Measurements from ENCODE around the gene MLXIPL.
"Not testable (repeated sequence)": the region's sequence is repeated elsewhere in the genome, so short reads cannot be mapped to it uniquely, and the experiment has no call there.

MLXIPL gene

DNA sequence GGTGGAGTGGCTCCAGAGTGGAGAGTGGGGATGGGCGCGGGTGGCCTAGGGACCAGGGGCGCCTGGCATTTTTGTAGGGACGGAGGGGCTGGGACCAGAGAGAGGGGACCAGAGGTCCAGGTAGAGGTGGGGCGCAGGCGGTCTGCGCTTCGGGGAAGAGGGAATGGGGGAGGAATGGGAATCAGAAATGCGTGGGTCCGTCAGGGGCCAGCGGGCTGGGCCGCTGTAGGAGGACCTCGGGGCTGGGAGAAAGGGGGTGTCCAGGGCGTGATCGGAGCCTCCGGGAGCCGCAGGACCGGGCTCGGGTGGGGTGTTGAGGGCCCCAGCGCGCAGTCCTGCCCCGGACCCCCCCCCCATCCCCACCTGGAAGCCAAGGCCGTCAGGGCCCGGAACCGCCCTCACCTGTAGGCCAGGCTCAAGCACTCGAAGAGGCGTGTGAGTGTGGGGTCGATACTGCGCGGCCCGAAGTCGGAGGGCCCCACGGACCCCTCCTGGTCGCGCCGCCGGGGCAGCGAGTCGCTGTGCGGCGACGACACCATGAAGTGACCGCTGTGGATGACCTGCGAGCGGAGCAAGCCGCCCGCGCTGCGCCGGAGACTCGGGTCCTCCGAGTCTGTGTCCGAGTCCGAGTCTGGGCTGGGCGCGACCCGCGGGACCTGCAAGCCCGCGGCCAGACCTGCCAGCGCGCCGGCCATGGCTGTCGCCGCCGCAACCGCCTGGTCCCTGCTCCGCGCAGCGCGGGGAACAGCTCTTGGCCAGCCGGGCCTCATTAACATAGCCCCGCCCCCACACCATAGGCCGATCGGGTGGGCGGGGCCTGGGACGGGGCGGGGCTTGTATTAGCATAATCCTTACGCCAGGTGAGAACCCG, at the start of gene MLXIPL:
Gene MLXIPL, minus strand, starts transcription at position 725 of the 871 bp plus-strand sequence. Its CDS starts 30 bp downstream, at position 695.
- DNase-seq (ENCODE audit: low read depth in 2 of 2, low spot score in 1 of 2), result peak in 1 of 2 donors; percentile 15

DNA sequence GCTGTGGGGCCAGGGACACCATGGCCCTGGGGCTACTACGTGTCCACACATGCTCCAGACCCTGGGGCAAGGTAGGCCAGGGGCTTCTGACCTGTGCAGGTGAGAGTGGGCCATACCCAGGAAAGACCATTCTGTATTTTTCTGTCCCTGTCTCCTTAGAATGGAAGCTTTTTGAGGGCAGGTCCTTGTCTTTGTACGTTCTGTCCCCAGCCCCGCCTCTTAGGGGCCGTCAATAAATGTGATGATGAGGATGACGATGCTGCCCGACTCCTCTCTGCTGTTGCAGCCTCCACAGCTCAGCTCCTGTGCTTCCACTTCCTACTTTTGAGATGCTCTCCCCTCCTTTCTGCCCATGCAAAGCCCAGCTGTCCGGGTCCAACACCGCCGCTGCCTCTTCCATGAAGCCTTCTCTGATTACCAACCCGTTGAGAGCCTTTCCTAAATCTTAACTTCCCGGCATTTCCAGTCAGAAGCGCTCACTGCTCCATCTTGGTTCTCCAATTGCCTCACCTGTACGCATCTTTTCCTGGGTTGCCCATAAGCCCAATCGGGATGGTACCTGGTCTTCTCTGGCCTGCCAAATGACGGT, 47.6 kb upstream of the MLXIPL start:
- no peak for DNase-seq (ENCODE audit: low read depth in 2 of 2, low spot score in 1 of 2)

DNA sequence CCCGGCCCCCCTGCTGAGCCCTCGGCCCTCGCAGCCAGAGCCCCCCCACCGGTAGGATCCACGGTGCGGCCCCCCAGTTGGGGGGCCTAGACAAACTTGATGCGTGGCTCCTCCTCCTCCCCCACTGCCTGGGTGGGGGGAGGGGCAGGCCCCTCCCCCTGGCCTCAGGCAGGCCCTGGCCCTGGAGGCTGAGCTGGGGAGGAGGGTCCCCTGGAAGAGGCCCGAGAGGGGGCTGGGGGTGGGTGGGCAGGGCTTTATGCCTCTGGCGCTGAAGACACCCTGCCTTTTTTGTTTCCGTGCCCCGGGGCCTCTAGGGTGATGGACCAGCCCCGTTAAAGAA, 47.0 kb upstream of the MLXIPL start:
- DNase-seq (ENCODE audit: low read depth in 2 of 2, low spot score in 1 of 2), result no peak

DNA sequence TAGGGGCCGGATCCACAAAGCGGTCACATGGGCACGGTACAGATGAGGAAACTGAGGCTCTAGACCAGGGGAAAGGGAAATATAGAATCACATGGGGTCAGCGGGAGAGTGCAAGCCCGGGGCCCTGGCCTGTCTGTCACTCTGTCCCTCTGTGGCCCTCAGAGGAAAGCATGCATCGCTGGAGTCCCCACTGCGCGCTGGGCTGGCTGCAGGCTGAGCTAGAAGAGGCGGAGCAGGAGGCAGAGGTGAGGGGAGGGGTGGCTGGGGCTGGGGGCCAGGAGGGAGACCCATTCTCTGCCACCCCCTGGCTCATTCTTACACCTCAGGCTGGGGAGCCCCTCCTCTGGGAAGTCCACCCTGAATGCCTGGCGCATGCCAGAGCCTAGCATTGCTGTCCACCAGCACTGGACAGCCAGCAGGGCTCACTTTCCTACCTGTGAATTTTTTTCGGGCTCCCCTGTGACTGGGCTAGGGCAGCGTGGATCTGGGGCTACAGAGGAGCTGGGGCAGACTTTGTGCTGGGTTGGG, 45.6 kb upstream of the MLXIPL start:
- DNase-seq (ENCODE audit: low read depth in 2 of 2, low spot score in 1 of 2), result no peak

DNA sequence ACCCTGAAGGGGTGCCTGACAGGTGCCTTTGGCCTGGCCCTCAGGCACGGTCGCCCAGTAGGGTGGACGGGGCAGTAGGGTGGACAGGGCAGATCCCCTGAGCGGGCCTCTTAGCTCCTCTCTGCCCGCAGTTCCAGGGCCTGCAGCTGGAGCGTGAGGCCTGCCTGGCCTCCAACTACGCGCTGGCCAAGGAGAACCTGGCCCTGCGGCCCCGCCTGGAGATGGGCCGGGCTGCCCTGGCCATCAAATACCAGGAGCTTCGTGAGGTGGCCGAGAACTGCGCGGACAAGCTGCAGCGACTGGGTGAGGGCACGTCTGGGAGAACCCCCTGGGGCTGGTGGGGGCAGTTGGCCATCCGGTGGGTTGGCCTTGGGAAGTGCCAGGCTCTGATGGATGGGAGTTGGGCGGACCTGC, 45.0 kb upstream of the MLXIPL start:
- no peak for DNase-seq (ENCODE audit: low read depth in 2 of 2, low spot score in 1 of 2)

- DNase-seq (ENCODE audit: low read depth in 2 of 2, low spot score in 1 of 2), result no peak
These were observed 44.5 kb upstream of the MLXIPL start for GRCh38 chr7:73668886-73669230.

- DNase-seq (ENCODE audit: low read depth in 2 of 2, low spot score in 1 of 2), result no peak
These were observed 44.0 kb upstream of the MLXIPL start for GRCh38 chr7:73668103-73668885.

DNA sequence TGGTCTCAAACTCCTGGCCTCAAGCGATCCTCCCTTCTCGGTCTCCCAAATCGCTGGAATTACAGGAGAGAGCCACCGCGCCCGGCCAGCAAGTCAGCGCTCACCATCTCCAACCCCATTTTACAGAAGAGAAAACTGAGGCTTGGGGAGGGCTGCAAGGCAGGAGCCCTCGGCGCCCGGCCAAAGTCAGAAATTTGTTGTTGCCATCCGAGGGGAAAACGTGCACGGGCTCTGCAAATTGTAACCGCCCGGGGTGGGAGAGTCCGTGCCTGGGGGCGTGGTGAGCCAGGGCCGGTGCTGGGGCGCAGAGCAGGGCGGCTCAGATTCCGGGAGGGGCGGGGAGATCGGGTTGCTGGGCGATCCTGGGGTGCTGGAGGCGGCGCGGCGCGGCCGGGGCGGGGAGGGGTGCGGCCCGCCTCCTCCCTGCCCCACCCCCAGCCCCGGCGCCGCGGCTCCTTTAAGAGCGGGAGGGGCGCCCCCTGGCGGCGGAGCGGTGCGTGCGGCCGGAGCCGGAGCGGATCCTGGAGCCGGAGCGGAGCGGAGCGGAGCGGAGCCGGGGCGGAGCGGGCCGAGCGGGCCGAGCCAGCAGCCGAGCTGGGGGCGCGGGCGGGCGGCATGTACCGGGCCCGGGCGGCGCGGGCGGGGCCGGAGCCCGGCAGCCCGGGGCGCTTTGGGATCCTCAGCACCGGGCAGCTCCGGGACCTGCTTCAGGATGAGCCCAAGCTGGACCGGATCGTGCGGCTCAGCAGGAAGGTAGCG, 43.2 kb upstream of the MLXIPL start, which contains the start of gene VPS37D:
Gene VPS37D, plus strand, starts transcription at position 488 of the 759 bp plus-strand sequence. Its CDS starts 128 bp downstream, at position 616.
- DNase-seq (ENCODE audit: low read depth in 2 of 2, low spot score in 1 of 2), result peak; percentile 83 to 84

- no peak for DNase-seq (ENCODE audit: low read depth in 2 of 2, low spot score in 1 of 2)
These were observed 38.7 kb upstream of the MLXIPL start for GRCh38 chr7:73663033-73663432.

GRCh38 chr7:73660594-73660993, 36.3 kb upstream of the MLXIPL start:
- not testable (repeated sequence) for DNase-seq (ENCODE audit: low read depth in 2 of 2, low spot score in 1 of 2)

DNA sequence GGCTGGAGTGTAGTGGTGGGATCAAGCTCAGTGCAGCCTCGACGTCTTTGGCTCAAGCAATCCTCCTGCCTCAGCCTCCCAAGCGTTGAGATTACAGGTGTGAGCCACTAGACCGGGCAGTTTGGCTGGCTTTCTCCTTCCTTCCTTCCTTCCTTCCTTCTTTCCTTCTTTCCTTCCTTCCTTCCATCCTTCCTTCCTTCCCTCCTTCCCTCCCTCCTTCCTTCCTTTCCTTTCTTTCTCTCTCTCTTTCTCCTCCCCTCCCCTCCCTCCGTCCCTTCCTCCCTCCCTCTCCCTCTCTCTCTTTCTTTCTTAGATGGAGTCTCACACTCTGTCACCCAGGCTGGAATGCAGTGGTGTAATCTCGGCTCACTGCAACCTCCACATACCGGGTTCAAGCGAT, 35.7 kb upstream of the MLXIPL start:
- DNase-seq (ENCODE audit: low read depth in 2 of 2, low spot score in 1 of 2), result no peak

- not testable (repeated sequence) for DNase-seq (ENCODE audit: low read depth in 2 of 2, low spot score in 1 of 2)
These were observed 31.0 kb upstream of the MLXIPL start for GRCh38 chr7:73655309-73655708.

DNA sequence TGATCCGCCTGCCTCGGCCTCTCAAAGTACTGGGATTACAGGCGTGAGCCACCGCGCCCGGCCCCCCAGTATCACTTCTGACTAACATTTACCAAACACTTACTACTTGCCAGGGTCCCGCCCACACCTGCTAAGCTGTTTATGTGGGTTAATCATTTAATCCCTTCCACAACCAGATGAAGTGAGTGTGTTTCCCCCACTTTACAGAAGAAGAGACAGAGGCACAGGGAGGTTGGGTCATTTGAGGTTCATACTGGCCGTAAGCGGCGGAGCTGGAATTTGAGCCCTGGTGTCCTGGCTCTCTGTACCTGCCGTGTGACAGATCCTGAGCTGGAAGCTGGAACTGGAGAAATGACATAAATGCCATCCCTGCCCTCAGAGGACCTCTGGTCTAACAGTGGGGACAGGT, 28.2 kb upstream of the MLXIPL start:
- DNase-seq (ENCODE audit: low read depth in 2 of 2, low spot score in 1 of 2), result no peak

- no peak for DNase-seq (ENCODE audit: low read depth in 2 of 2, low spot score in 1 of 2)
These were observed 26.2 kb upstream of the MLXIPL start for GRCh38 chr7:73650524-73650923.

DNA sequence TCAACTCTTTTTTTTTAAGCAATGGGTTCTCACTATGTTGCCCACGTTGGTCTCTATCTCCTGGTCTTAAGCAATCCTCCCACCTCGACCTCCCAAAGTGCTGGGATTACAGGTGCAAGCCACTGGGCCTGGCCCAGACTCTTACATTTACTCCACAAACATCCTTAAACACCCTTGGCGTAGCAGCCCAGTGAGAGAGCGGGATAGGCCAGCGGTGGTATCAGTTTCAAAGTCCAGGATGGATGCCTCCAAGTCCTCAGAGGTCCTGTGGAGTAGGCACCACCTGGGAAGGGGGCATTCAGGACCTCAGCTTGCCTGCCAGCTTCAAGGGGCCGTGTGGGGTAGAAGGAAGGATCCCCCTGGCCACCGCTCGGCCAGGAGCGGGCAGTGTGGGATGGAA, 25.3 kb upstream of the MLXIPL start:
- no peak for DNase-seq (ENCODE audit: low read depth in 2 of 2, low spot score in 1 of 2)

GRCh38 chr7:73648593-73649332, 24.4 kb upstream of the MLXIPL start:
- DNase-seq (ENCODE audit: low read depth in 2 of 2, low spot score in 1 of 2), result no peak

DNA sequence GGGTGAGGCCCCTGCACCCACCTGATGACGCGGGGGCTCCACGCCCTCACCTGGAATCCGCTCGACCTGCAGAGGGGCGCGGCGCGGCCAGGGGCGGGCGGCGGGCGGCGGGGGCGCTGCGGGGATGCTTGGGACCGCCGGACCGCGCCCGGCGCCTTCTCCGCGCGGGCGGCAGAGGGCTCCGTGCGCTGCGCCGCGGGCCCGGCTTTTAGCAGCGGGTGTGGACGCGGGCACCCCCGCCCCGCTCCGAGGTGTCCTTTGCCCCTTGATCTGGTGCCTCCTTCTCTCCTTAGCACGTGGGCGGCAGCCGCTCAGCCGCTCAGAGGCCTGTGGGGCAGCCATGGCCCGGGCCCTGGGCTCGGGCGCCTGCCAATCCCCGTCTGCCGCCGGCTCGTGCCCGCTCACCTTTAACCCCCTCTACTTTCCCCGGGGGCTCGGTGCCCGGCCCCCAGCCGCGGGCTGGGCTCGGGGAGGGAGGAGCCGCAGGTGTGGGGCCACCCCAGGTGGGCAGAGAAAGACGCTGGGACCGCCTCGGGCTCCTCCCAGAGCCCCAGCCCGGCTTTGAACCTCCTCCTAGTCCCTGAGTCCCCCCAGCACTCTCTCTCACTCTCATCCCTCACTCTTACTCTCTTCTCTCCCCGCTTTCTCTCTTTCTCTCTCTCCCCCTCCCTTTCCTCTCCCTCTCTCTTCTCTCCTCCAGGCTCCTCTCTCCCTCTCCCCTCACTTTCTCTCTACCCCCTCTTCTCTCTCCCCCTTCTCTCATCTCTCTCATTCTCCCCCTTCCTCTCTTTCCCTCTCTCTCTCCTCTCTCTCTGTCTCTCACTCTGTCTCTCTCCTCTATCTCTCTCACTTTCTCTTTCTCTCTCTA, 23.6 kb upstream of the MLXIPL start:
- no peak for DNase-seq (ENCODE audit: low read depth in 2 of 2, low spot score in 1 of 2)

DNA sequence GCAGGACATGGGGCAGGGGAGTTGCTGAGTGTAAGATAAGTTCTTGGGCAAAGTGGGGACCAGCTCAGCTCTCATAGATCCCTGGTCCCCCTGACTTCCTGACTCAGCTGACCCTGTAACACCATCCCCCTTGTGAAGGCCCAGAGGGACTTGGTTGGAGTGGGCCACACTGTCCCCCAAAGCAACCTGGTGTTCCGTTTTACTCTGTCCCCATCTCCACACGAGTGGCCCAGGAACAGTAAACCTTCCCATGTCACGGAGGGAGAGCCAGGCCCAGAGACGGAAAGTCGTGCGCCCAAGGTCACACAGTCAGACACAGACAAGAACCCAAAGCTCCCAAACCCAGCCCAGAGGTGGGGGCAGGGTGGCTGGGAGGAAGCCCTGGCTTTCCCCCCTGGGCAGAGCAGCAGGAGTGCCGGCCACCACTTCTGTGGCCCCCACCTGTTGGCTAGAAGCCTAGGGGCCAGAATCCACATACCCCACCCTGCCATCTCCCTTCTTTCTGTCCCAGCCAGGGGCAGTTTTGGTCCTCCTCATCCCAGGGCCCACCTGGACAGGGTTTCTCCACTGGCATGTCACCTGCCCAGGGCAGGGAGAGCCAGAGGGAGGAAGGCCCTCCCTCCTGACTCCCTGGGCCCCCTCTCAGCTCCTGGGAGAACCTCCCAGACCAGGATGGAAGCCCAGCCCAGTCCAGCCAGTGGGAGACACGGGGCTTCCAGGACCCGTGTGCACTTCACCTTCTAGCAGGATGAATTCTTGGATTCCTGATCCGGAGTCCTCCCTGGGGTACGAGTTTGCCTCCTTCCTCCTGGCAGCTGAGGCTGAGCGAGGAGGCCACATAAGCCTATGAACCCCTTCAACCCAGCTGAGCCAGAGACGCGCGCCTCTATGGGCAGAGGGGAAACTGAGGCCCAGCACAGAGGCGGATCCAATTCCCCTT, 22.7 kb upstream of the MLXIPL start:
- DNase-seq (ENCODE audit: low read depth in 2 of 2, low spot score in 1 of 2), result no peak
